A549 (cell line): ENCODE results near the gene SLC25A39. TPM values are rescaled to one million over a fixed set of nuclear protein-coding genes. Genes with fewer than 3 reads are reported as not detected.

Experiments
- CBX2 ChIP-seq: fragments of 200-600 bp; sonication (generic); IDR thresholded peaks from 2 replicates; pipeline ENCODE4 v1.6.1; 2016; ENCODE audit warnings: low read depth, mild to moderate bottlenecking, borderline replicate concordance
- CHD4 ChIP-seq: fragments of 200-600 bp; sonication (generic); IDR thresholded peaks from 2 replicates; pipeline ENCODE4 v1.6.1; 2016; ENCODE audit warnings: antibody characterized with exemption, mild to moderate bottlenecking, borderline replicate concordance
- ESRRA ChIP-seq: fragments of 150-350 bp; IDR thresholded peaks from 2 replicates; pipeline ENCODE4 v1.6.1; 2014; ENCODE audit warnings: mild to moderate bottlenecking, low read length, borderline replicate concordance
- FOSL2 ChIP-seq, 2 experiments: fragments of 450-650 bp in 1 of 2; fragments of >200 bp in 1 of 2; sonication (Bioruptor Twin) in 1 of 2; formaldehyde crosslinking; IDR thresholded peaks; 2 replicates each; pipeline versions ENCODE4 v1.5.0 to v1.6.1; 2016 to 2020; ENCODE audit warnings: mild to moderate bottlenecking in 1 of 2, moderate library complexity in 1 of 2
- HDAC2 ChIP-seq: fragments of 200-600 bp; sonication (generic); IDR thresholded peaks from 2 replicates; pipeline ENCODE4 v1.6.1; 2016
- HEYL ChIP-seq: fragments of 250-450 bp; sonication (Bioruptor Pico); IDR thresholded peaks from 2 replicates; pipeline ENCODE4 v1.8.0; 2021; ENCODE audit warnings: mild to moderate bottlenecking, moderate library complexity
- HOXB13 ChIP-seq: fragments of 250-450 bp; sonication (Bioruptor Pico); IDR thresholded peaks from 2 replicates; pipeline ENCODE4 v1.5.0; 2020; ENCODE audit warnings: low read depth, mild to moderate bottlenecking, moderate library complexity
- HOXB5 ChIP-seq: fragments of 250-450 bp; sonication (Bioruptor Pico); IDR thresholded peaks from 2 replicates; pipeline ENCODE4 v1.5.0; 2020; ENCODE audit warnings: mild to moderate bottlenecking, moderate library complexity
- JUN ChIP-seq, 2 experiments: fragments of >200 bp; sonication (Bioruptor Twin); formaldehyde crosslinking; IDR thresholded peaks; 2 replicates in 1 of 2; 3 replicates in 1 of 2; pipeline ENCODE4 v1.6.1; 2016 to 2017
- JUNB ChIP-seq: fragments of >200 bp; sonication (Bioruptor Twin); formaldehyde crosslinking; IDR thresholded peaks from 2 replicates; pipeline ENCODE4 v1.6.1; 2016
- MAFK ChIP-seq: fragments of 450-650 bp; IDR thresholded peaks from 2 replicates; pipeline ENCODE4 v1.6.1; 2014; ENCODE audit not compliant: partially characterized antibody
- MAZ ChIP-seq: fragments of 150-350 bp; IDR thresholded peaks from 2 replicates; pipeline ENCODE4 v1.6.1; 2014; ENCODE audit warnings: antibody characterized with exemption, low read depth, low read length, borderline replicate concordance
- NFE2L2 ChIP-seq: fragments of 150-350 bp; conservative IDR thresholded peaks from 2 replicates; pipeline ENCODE4 v1.6.1; 2014; ENCODE audit warnings: low read length
- NPAS2 ChIP-seq: fragments of 250-450 bp; sonication (Bioruptor Pico); IDR thresholded peaks from 2 replicates; pipeline ENCODE4 v1.8.0; 2022; ENCODE audit warnings: mild to moderate bottlenecking, moderate library complexity, borderline replicate concordance
- PHF8 ChIP-seq: fragments of 200-600 bp; sonication (generic); IDR thresholded peaks from 2 replicates; pipeline ENCODE4 v1.6.1; 2016; ENCODE audit warnings: low read depth, mild to moderate bottlenecking, antibody characterized with exemption, moderate library complexity, borderline replicate concordance
- RAD21 ChIP-seq, 2 experiments: fragments of >200 bp in 1 of 2; sonication (Bioruptor Twin) in 1 of 2; formaldehyde crosslinking in 1 of 2; IDR thresholded peaks in 1 of 2; conservative IDR thresholded peaks in 1 of 2; 2 replicates in 1 of 2; 3 replicates in 1 of 2; pipeline ENCODE4 v1.6.1; 2012 to 2018; ENCODE audit warnings: inconsistent platforms in 1 of 2
- RARB ChIP-seq: fragments of 250-450 bp; sonication (Bioruptor Pico); IDR thresholded peaks from 2 replicates; pipeline ENCODE4 v1.8.0; 2021; ENCODE audit warnings: mild to moderate bottlenecking, moderate library complexity
- RCOR1 ChIP-seq: fragments of 150-350 bp; IDR thresholded peaks from 2 replicates; pipeline ENCODE4 v1.6.1; 2014; ENCODE audit warnings: antibody characterized with exemption, low read length, low read depth
- SMC3 ChIP-seq: fragments of >200 bp; sonication (Bioruptor Twin); formaldehyde crosslinking; IDR thresholded peaks from 3 replicates; pipeline ENCODE4 v1.6.1; 2018; ENCODE audit warnings: inconsistent platforms
- SREBF2 ChIP-seq: fragments of 450-650 bp; IDR thresholded peaks from 2 replicates; pipeline ENCODE4 v1.6.1; 2014; ENCODE audit warnings: mild to moderate bottlenecking, moderate library complexity
- TFCP2L1 ChIP-seq: fragments of 250-450 bp; sonication (Bioruptor Pico); IDR thresholded peaks from 2 replicates; pipeline ENCODE4 v1.5.0; 2021; ENCODE audit warnings: mild to moderate bottlenecking
- TP53 ChIP-seq: fragments of 250-450 bp; sonication (Bioruptor Pico); IDR thresholded peaks from 2 replicates; pipeline ENCODE4 v1.5.0; 2021; ENCODE audit warnings: mild to moderate bottlenecking, moderate library complexity
- ZC3H11A ChIP-seq: fragments of 450-650 bp; IDR thresholded peaks from 2 replicates; pipeline ENCODE4 v1.6.1; 2014; ENCODE audit warnings: antibody characterized with exemption, mild to moderate bottlenecking
- ZFP36 ChIP-seq: fragments of 450-650 bp; IDR thresholded peaks from 2 replicates; pipeline ENCODE4 v1.6.1; 2014; ENCODE audit warnings: borderline replicate concordance; ENCODE audit not compliant: partially characterized antibody
- ZNF302 ChIP-seq: fragments of 250-450 bp; sonication (Bioruptor Pico); IDR thresholded peaks from 2 replicates; pipeline ENCODE4 v1.9.0; 2021; ENCODE audit warnings: inconsistent platforms, mild to moderate bottlenecking, moderate library complexity
- ZSCAN20 ChIP-seq: fragments of 250-450 bp; sonication (Bioruptor Pico); IDR thresholded peaks from 2 replicates; pipeline ENCODE4 v1.8.0; 2022; ENCODE audit warnings: mild to moderate bottlenecking, moderate library complexity
- polyA plus RNA-seq, 4 experiments: library from polyadenylated mRNA; depleted of rRNA in 3 of 4; stranded (reverse); fragments of >200 nt; fragmentation: RNase III in 1 of 4; extraction: RNeasy Plus Mini Kit Qiagen cat#74134 plus additional on column Dnase treatment in 1 of 4; gene quantifications; 2 replicates in 3 of 4; 3 replicates in 1 of 4; pipeline ENCODE4 v1.2.3, GENCODE V29; 2011 to 2017
- TF ChIP-seq, protein P1 (sequence below): fragments of 250-450 bp; sonication (Bioruptor Pico); IDR thresholded peaks from 2 replicates; pipeline ENCODE4 v1.5.0; 2021; ENCODE audit warnings: mild to moderate bottlenecking, moderate library complexity, borderline replicate concordance
- TF ChIP-seq, protein P2 (sequence below): fragments of >200 bp; sonication (Bioruptor Twin); formaldehyde crosslinking; IDR thresholded peaks from 3 replicates; pipeline ENCODE4 v1.6.1; 2016
- TF ChIP-seq, protein P3 (sequence below): fragments of >200 bp; sonication (Bioruptor Twin); formaldehyde crosslinking; IDR thresholded peaks from 2 replicates; pipeline ENCODE4 v1.6.1; 2016

Gene SLC25A39
- polyA plus RNA-seq, 2 of the 4 experiments (the other 2 are of a cell fraction): 80.9 to 154 TPM

DNA sequence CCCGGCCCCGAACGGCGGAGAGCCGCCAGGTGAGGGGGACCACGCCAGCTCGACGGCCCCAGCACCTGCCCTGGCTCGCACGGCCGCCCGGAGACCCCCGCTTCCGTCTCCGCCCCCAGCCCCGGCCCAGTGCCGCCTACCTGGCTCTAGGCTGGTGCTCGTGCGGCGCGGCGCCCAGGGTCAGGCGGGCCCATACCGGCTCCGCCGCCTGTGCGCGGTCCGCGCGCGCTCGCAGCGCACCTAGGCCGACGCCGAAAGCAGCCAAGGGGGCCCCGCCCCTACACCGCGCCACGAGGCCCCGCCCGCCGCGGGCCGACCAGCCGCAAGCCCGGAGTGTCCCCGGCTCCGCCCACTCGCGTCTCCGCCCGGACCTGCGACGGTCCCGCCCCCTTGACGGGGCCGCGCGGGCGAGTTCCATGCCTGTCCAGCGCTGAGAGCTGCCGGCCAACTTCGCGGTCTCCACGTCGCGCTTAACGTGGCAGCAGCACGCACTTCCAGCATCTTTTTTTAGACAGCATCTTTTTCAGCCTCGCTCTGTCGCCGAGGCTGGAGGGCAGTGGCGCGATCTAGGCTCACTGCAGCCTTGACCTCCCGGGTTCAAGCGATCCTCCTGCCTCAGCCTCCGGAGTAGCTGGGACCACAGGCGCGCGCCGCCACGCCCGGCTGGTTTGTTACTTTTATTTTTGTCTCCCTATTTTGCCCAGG is at the start of gene SLC25A39 (continued):
- TF ChIP-seq PHF8 (no peak; the same call in none of the 2 replicates), JUNB (no peak), CHD4 (no peak), SREBF2 (no peak), HDAC2 (0 out of 2 replicates have a peak, but pooled peaks have one; percentile 77), NPAS2 (peak; percentile 55; the same call in 1 of the 2 replicates), ZSCAN20 (no peak), HEYL (CRISPR knock-in tag) (no peak), RCOR1 (no peak), CBX2 (no peak), JUN (IDR thresholded peaks at IDR 0.05) (peak; percentile 74 to 77; a peak in 4 of 5 replicates), HOXB13 (CRISPR knock-in tag) (no peak), ZFP36 (no peak), NFE2L2 (no peak), MAZ (peak; percentile 94; the same call in 1 of the 2 replicates), MAFK (no peak), ZNF302 (CRISPR knock-in tag) (no peak), RAD21 (conservative IDR thresholded peaks at IDR 0.05 in 1 of 2, IDR thresholded peaks at IDR 0.05 in 1 of 2) (no peak; a peak in 2 of 5 replicates), RARB (CRISPR knock-in tag) (no peak), ESRRA (no peak), FOSL2 (IDR thresholded peaks at IDR 0.05) (no peak), FOSL2 (CRISPR knock-in tag; IDR thresholded peaks at IDR 0.05) (0 out of 2 replicates have a peak, but pooled peaks have one; percentile 7), SMC3 (peak; percentile 30; the same call in 2 of the 3 replicates), TP53 (no peak; the same call in 1 of the 2 replicates), ZC3H11A (no peak), HOXB5 (CRISPR knock-in tag) (no peak), TFCP2L1 (CRISPR knock-in tag) (no peak)
- TF ChIP-seq, protein P1, sequence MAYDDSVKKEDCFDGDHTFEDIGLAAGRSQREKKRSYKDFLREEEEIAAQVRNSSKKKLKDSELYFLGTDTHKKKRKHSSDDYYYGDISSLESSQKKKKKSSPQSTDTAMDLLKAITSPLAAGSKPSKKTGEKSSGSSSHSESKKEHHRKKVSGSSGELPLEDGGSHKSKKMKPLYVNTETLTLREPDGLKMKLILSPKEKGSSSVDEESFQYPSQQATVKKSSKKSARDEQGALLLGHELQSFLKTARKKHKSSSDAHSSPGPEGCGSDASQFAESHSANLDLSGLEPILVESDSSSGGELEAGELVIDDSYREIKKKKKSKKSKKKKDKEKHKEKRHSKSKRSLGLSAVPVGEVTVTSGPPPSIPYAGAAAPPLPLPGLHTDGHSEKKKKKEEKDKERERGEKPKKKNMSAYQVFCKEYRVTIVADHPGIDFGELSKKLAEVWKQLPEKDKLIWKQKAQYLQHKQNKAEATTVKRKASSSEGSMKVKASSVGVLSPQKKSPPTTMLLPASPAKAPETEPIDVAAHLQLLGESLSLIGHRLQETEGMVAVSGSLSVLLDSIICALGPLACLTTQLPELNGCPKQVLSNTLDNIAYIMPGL (CRISPR knock-in tag): no peak
- TF ChIP-seq, protein P2, sequence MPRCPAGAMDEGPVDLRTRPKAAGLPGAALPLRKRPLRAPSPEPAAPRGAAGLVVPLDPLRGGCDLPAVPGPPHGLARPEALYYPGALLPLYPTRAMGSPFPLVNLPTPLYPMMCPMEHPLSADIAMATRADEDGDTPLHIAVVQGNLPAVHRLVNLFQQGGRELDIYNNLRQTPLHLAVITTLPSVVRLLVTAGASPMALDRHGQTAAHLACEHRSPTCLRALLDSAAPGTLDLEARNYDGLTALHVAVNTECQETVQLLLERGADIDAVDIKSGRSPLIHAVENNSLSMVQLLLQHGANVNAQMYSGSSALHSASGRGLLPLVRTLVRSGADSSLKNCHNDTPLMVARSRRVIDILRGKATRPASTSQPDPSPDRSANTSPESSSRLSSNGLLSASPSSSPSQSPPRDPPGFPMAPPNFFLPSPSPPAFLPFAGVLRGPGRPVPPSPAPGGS: peak; percentile 86; the same call in 2 of the 3 replicates
- TF ChIP-seq, protein P3, sequence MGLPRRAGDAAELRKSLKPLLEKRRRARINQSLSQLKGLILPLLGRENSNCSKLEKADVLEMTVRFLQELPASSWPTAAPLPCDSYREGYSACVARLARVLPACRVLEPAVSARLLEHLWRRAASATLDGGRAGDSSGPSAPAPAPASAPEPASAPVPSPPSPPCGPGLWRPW: no peak
